Measurements from ENCODE around the gene C17orf78.
"Not testable (repeated sequence)": the region's sequence is repeated elsewhere in the genome, so short reads cannot be mapped to it uniquely, and the experiment has no call there.

The C17orf78 gene

GRCh38 chr17:37441369-37442014 lies 65.7 kb downstream of the C17orf78 start:
- not testable (repeated sequence) for DNase-seq
